ENCODE measurements around the gene MYO1E. TPM values are rescaled to one million over a fixed set of nuclear protein-coding genes. Genes with fewer than 3 reads are reported as not detected.
A peak's percentile ranks its signal among the peaks of the same experiment; 100 is the strongest.

MYO1E gene
- total RNA-seq, 4 donors from 2014 or later = 23.3 to 99.8 (median 66.5) TPM

GRCh38 chr15:59176653-59177316, 195.9 kb downstream of the MYO1E start:
- TF ChIP-seq, protein P1, sequence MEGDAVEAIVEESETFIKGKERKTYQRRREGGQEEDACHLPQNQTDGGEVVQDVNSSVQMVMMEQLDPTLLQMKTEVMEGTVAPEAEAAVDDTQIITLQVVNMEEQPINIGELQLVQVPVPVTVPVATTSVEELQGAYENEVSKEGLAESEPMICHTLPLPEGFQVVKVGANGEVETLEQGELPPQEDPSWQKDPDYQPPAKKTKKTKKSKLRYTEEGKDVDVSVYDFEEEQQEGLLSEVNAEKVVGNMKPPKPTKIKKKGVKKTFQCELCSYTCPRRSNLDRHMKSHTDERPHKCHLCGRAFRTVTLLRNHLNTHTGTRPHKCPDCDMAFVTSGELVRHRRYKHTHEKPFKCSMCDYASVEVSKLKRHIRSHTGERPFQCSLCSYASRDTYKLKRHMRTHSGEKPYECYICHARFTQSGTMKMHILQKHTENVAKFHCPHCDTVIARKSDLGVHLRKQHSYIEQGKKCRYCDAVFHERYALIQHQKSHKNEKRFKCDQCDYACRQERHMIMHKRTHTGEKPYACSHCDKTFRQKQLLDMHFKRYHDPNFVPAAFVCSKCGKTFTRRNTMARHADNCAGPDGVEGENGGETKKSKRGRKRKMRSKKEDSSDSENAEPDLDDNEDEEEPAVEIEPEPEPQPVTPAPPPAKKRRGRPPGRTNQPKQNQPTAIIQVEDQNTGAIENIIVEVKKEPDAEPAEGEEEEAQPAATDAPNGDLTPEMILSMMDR (IDR thresholded peaks at IDR 0.05) = no peak
- TF ChIP-seq POLR2A (IDR thresholded peaks at IDR 0.05) = no peak
- no peak overlapping the region for H3K4me3 ChIP-seq
- H3K9me3 ChIP-seq = peaks cover 0 to 4% of the 10 kb centered on the region in 2 donors
- intact Hi-C loops (cut with DNase I; ENCODE audit: low total_unique reads) = no loop called here
- peaks cover 0 to 3% of the 10 kb centered on the region in 2 donors for H3K4me1 ChIP-seq
- H3K36me3 ChIP-seq = no peaks in the 10 kb centered on the region
- H3K27me3 ChIP-seq = no peaks in the 10 kb centered on the region
- no peak for DNase-seq
- H3K27ac ChIP-seq = no peak overlapping the region

DNA sequence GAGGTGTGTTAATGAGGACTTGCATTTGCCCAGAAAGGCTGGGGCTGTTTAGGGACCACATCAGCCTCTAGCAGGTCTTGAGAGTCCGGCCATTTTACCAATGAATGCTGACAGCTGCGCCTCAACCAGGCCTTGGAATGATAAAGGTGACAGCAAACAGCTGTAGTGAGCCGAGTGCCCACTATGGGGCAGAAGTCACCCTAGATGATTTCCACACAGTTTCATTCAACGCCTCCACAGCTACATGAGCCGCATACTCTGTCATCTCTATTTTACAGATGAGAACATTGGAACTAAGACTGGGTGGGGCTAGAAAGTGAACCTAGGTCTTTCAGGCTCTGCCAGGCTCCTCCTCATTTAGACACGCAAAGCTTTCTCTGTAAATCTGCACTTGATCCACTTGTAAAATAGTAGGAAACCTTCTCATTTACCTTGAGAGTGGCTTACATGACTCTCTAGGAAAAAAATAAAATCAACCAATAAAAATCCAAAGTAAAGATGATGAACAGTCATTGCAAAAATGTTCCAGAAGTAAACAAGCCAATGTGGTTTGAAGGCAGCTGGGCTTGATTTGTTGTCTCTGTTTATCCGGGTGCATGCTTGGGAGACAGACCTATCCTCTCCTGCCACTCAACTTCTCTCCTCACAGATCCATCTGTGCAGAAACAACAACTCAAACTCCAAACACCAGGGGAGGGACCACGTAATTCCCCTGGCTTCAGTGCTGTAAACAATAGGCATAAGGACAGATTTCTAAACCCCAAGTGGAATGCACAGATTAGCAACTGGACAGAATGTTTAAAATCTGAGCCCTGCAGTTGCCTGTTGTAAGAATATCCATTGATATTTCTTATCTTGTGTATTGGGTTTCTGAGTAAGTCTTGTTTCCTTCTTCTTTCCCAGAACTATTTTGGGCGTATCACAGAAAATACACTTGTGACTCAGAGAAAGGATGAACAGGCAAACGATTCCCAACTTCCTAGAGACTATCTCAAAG, 197.5 kb downstream of the MYO1E start:
- Histone ChIP-seq H3K36me3 (no peaks in the 10 kb centered on the region), H3K9me3 (no peaks in the 10 kb centered on the region), H3K4me3 (no peak overlapping the region), H3K4me1 (peaks cover 0 to 3% of the 10 kb centered on the region in 2 donors), H3K27ac (peak overlapping the region; percentile 39 to 46), H3K27me3 (no peaks in the 10 kb centered on the region)
- peak; percentile 36 to 43 for DNase-seq
- no peak for TF ChIP-seq POLR2A (IDR thresholded peaks at IDR 0.05)
- TF ChIP-seq, protein P1 (IDR thresholded peaks at IDR 0.05) = peak; percentile 48 to 63 (median 53)
- intact Hi-C loops (cut with DNase I; ENCODE audit: low total_unique reads) = no loop called here

- Histone ChIP-seq H3K4me1 (peaks cover 0 to 3% of the 10 kb centered on the region in 2 donors), H3K27me3 (no peaks in the 10 kb centered on the region), H3K4me3 (no peak overlapping the region), H3K27ac (peak overlapping the region; percentile 23 to 46), H3K9me3 (no peaks in the 10 kb centered on the region), H3K36me3 (no peaks in the 10 kb centered on the region)
- TF ChIP-seq, protein P1 (IDR thresholded peaks at IDR 0.05) = no peak
- TF ChIP-seq POLR2A (IDR thresholded peaks at IDR 0.05) = no peak
- intact Hi-C loops (cut with DNase I; ENCODE audit: low total_unique reads) = no loop called here
- no peak for DNase-seq
These were observed 198.4 kb downstream of the MYO1E start for GRCh38 chr15:59174151-59174834.

DNA sequence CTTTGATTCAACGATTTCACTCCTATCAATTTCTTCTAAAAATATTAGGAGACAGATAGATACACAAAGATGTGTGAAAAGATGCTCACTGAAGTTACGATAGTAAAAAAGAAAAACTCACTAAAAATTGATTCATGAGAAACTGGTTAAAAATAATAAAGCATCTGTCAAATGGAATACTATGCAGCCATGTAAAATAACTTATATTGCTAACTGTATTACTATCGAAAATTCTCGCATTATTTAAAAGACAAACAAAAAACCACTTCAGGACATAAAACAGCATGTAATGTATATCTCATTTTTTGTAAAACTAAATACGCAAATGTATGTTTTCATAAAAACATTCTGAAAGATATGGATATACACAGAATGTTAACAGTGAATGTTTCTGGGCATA, 199.5 kb downstream of the MYO1E start:
- Histone ChIP-seq H3K27ac (no peak overlapping the region), H3K36me3 (no peaks in the 10 kb centered on the region), H3K9me3 (no peaks in the 10 kb centered on the region), H3K27me3 (no peaks in the 10 kb centered on the region), H3K4me1 (peaks cover 0 to 3% of the 10 kb centered on the region in 2 donors), H3K4me3 (no peak overlapping the region)
- TF ChIP-seq, protein P1 (IDR thresholded peaks at IDR 0.05) = no peak
- no peak for DNase-seq
- intact Hi-C loops (cut with DNase I; ENCODE audit: low total_unique reads) = no loop called here

Measured in uterus (tissue), 4 donors.